Calu3 (cell line): ENCODE measurements around the gene ARL4D. TPM values are rescaled to one million over a fixed set of nuclear protein-coding genes. Genes with fewer than 3 reads are reported as not detected.
"Not testable (repeated sequence)": the region's sequence is repeated elsewhere in the genome, so short reads cannot be mapped to it uniquely, and the experiment has no call there.

ENCODE experiments used
- BruUV-seq: library from RNA; stranded (reverse); fragments of 400-500 nt; replicated peaks from 2 replicates; lab custom pipeline; 2021; lab: Mats Ljungman, UMichigan
- CTCF ChIA-PET: fragments of 300-600 bp; sonication (Branson Sonifier 250); formaldehyde crosslinking; loops from one replicate; lab custom pipeline; 2022; ENCODE audit warnings: antibody characterized with exemption; lab: Charles Lee
- DNase-seq: peaks from one replicate; pipeline ENCODE4 v3.0.0; 2022
- H3K27ac Mint-ChIP-seq: one replicate; pipeline ENCODE4 v1.8.0; 2022; ENCODE audit warnings: mixed read lengths; ENCODE audit not compliant: unreplicated experiment
- H3K27me3 Mint-ChIP-seq: one replicate; pipeline ENCODE4 v1.8.0; 2022; ENCODE audit warnings: mixed read lengths; ENCODE audit not compliant: unreplicated experiment
- H3K36me3 Mint-ChIP-seq: one replicate; pipeline ENCODE4 v1.8.0; 2022; ENCODE audit warnings: mild to moderate bottlenecking, moderate library complexity, mixed read lengths; ENCODE audit not compliant: insufficient read depth, unreplicated experiment
- H3K4me1 Mint-ChIP-seq: one replicate; pipeline ENCODE4 v1.8.0; 2022; ENCODE audit warnings: mild to moderate bottlenecking, low read depth, mixed read lengths; ENCODE audit not compliant: unreplicated experiment
- H3K4me3 Mint-ChIP-seq: one replicate; pipeline ENCODE4 v1.8.0; 2022; ENCODE audit warnings: mild to moderate bottlenecking, low read depth, moderate library complexity, mixed read lengths; ENCODE audit not compliant: unreplicated experiment
- H3K9me3 Mint-ChIP-seq: one replicate; pipeline ENCODE4 v1.8.0; 2022; ENCODE audit warnings: low read depth, mixed read lengths; ENCODE audit not compliant: unreplicated experiment
- CTCF ChIP-seq: fragments of 200-600 bp; IDR thresholded peaks from one replicate; pipeline ENCODE4 v1.8.0; 2022; ENCODE audit warnings: antibody characterized with exemption; ENCODE audit not compliant: unreplicated experiment
- intact Hi-C: fragments of 100-400 bp; cut with micrococcal nuclease; formaldehyde crosslinking; loops from one replicate; pipeline ENCODE4 v1.10.0; 2022; ENCODE audit not compliant: unreplicated experiment
- total RNA-seq: library from RNA; stranded (reverse); gene quantifications from 2 replicates; pipeline ENCODE4 v1.2.3, GENCODE V29; 2022

The ARL4D gene
- total RNA-seq, 1 experiment from 2014 or later: 3.4 TPM

DNA sequence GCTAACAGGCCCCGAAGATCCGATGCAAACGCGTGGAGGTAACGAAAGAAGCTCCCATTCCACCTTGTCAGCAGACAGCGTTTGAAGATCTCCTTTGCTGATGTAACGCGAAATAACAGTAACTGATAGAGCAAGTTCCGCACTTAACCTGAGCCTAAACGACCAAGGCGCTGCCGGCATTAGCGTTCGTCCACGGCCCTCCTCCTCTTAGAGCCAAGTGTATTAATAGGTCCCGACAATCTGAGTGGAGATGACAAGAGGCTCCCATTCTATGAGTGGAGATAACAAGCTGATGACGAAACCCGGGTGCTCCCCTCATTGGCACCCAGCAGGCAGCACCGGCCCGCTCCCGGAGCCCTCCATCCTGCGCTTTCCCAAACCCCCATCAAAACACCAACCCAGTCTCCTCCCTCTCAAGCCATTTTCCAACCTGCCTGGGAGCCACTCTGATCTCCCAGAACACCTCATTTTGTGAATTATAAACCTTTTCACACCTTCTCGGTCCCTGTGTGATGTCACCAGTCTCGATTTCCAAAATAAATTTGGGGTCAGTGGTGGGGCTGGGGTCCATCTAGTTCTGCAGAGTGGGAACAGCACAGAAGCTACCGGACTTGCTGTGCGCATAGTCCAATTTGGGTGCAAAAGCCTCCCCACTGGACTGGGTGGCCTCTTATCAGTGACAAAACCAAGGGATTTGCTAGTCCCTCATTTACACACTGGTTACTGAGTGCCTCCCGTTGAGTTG lies 35.4 kb upstream of the ARL4D start:
- Mint-ChIP-seq H3K27ac (no peak overlapping the region), H3K4me3 (no peak overlapping the region), H3K36me3 (peaks cover 58% of the 10 kb centered on the region), H3K27me3 (peaks cover 22% of the 10 kb centered on the region), H3K4me1 (peaks cover 29% of the 10 kb centered on the region), H3K9me3 (no peaks in the 10 kb centered on the region)
- BruUV-seq: no TSS peak
- intact Hi-C loops: no loop called here
- DNase-seq: no peak
- CTCF ChIA-PET: no interaction called here
- no peak for TF ChIP-seq CTCF

GRCh38 chr17:43363926-43364285 lies 34.9 kb upstream of the ARL4D start:
- Mint-ChIP-seq H3K4me1 (peaks cover 31% of the 10 kb centered on the region), H3K27me3 (peaks cover 22% of the 10 kb centered on the region), H3K4me3 (no peak overlapping the region), H3K27ac (no peak overlapping the region), H3K9me3 (no peaks in the 10 kb centered on the region), H3K36me3 (peaks cover 64% of the 10 kb centered on the region)
- BruUV-seq: no TSS peak
- intact Hi-C loops: no loop called here
- no peak for TF ChIP-seq CTCF
- no peak for DNase-seq
- CTCF ChIA-PET: interaction anchor here (0.9 kb wide), 1 partner anchor 120 kb away, joined by 3 read pairs; the partner anchor contains the start of gene DHX8

DNA sequence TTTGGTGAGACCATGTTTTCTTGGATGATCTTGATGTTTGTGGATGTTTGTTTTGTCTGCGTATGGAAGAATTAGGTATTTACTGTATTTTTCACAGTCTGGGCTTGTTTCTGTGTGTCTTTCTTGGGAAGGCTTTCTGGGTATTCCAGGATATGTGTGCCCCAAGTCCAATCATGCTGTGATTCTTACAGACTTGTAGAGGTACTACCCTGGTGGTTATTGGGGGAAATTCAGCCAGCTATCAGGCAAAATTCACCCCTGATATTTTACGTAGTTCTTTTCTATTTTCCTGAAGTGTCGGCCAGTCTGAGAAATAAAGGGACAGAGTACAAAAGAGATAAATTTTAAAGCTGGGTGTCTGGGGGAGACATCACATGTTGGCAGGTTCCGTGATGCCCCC lies 33.4 kb upstream of the ARL4D start:
- intact Hi-C loops: no loop called here
- TF ChIP-seq CTCF: peak; percentile 46

GRCh38 chr17:43365921-43366320 lies 32.9 kb upstream of the ARL4D start:
- Mint-ChIP-seq H3K4me1 (peaks cover 46% of the 10 kb centered on the region), H3K27me3 (peaks cover 19% of the 10 kb centered on the region), H3K36me3 (peaks cover 65% of the 10 kb centered on the region)
- BruUV-seq, H3K27ac Mint-ChIP-seq, DNase-seq, H3K9me3 Mint-ChIP-seq, intact Hi-C loops, H3K4me3 Mint-ChIP-seq: not testable (repeated sequence)
- CTCF ChIA-PET: interaction anchor here (0.7 kb wide), 1 partner anchor 1074 kb away, joined by 3 read pairs; no protein-coding TSS in a partner anchor

More for the DNA sequence above, 33.4 kb upstream of the ARL4D start:
- peaks cover 22% of the 10 kb centered on the region for H3K27me3 Mint-ChIP-seq
- CTCF ChIA-PET: no interaction called here
- no peak overlapping the region for H3K4me3 Mint-ChIP-seq
- peak overlapping the region; percentile 43 for H3K27ac Mint-ChIP-seq
- H3K36me3 Mint-ChIP-seq: peaks cover 69% of the 10 kb centered on the region
- no TSS peak for BruUV-seq
- H3K9me3 Mint-ChIP-seq: no peaks in the 10 kb centered on the region
- peaks cover 46% of the 10 kb centered on the region for H3K4me1 Mint-ChIP-seq
- no peak for DNase-seq
